Measurements from ENCODE around the gene KCNK1.
A peak's percentile ranks its signal among the peaks of the same experiment; 100 is the strongest.
"Not testable (repeated sequence)": the region's sequence is repeated elsewhere in the genome, so short reads cannot be mapped to it uniquely, and the experiment has no call there.

Gene KCNK1

GRCh38 chr1:233615571-233615970 is 1.7 kb downstream of the KCNK1 start:
- Histone ChIP-seq H3K9ac (ENCODE audit: low read length) (peak overlapping the region; percentile 41), H3K23ac (ENCODE audit: low read length) (no peak overlapping the region), H3K14ac (ENCODE audit: low read length) (peak overlapping the region; percentile 14), H2BK12ac (ENCODE audit: low read length) (no peak overlapping the region), H4K12ac (ENCODE audit: low read depth, low read length) (no peak overlapping the region), H2BK5ac (ENCODE audit: low read depth, low read length, poor library complexity) (peak overlapping the region; percentile 65), H3K4me1 (ENCODE audit: control insufficient read depth in 1 of 2, insufficient read depth in 2 of 2, low read length in 2 of 2) (peaks cover 8 to 11% of the 10 kb centered on the region in 2 experiments), H3K4ac (ENCODE audit: low read depth, low read length) (peak overlapping the region; percentile 82), H3K27me3 (ENCODE audit: insufficient read depth, low read length) (no peaks in the 10 kb centered on the region), H2AFZ (ENCODE audit: insufficient read depth, low read length, poor library complexity) (no peak overlapping the region), H3K79me2 (ENCODE audit: control insufficient read depth, insufficient read depth, low read length, poor library complexity) (peaks cover 12% of the 10 kb centered on the region), H3K18ac (ENCODE audit: low read length) (peak overlapping the region; percentile 85), H4K91ac (ENCODE audit: low read depth, low read length) (peak overlapping the region; percentile 77), H4K8ac (ENCODE audit: low read depth, low read length) (peak overlapping the region; percentile 61), H2BK120ac (ENCODE audit: insufficient read depth, low read length, poor library complexity) (no peak overlapping the region), H3K27ac (ENCODE audit: low read depth, low read length) (no peak overlapping the region), H3K4me2 (ENCODE audit: low read length) (peak overlapping the region; percentile 78), H2AK5ac (ENCODE audit: low read length) (no peak overlapping the region), H3K36me3 (ENCODE audit: control insufficient read depth in 1 of 2, insufficient read depth in 2 of 2, low read length in 2 of 2) (peaks cover 5% of the 10 kb centered on the region in 2 experiments), H3K79me1 (ENCODE audit: low read length) (peaks cover 20% of the 10 kb centered on the region), H3K9me3 (ENCODE audit: insufficient read depth, low read depth, low read length) (no peaks in the 10 kb centered on the region), H3K4me3 (ENCODE audit: low read depth, low read length) (peak overlapping the region; percentile 82)
- no CpG with 5 or more reads among the region's 3 CpGs for WGBS (ENCODE audit: extremely low coverage, insufficient coverage, insufficient read length)
- peak in 1 of 2 donors; percentile 14 for DNase-seq

GRCh38 chr1:233617025-233617424 is 3.1 kb downstream of the KCNK1 start:
- Histone ChIP-seq H3K4me3 (ENCODE audit: low read depth, low read length) (no peak overlapping the region), H2BK120ac (ENCODE audit: insufficient read depth, low read length, poor library complexity) (no peak overlapping the region), H3K4ac (ENCODE audit: low read depth, low read length) (no peak overlapping the region), H3K36me3 (ENCODE audit: control insufficient read depth in 1 of 2, insufficient read depth in 2 of 2, low read length in 2 of 2) (peaks cover 5% of the 10 kb centered on the region in 2 experiments), H3K9me3 (ENCODE audit: insufficient read depth, low read depth, low read length) (no peaks in the 10 kb centered on the region), H4K91ac (ENCODE audit: low read depth, low read length) (no peak overlapping the region), H3K14ac (ENCODE audit: low read length) (no peak overlapping the region), H3K27me3 (ENCODE audit: insufficient read depth, low read length) (no peaks in the 10 kb centered on the region), H3K9ac (ENCODE audit: low read length) (no peak overlapping the region), H2AFZ (ENCODE audit: insufficient read depth, low read length, poor library complexity) (no peak overlapping the region), H2AK5ac (ENCODE audit: low read length) (no peak overlapping the region), H3K18ac (ENCODE audit: low read length) (no peak overlapping the region), H4K12ac (ENCODE audit: low read depth, low read length) (no peak overlapping the region), H2BK5ac (ENCODE audit: low read depth, low read length, poor library complexity) (no peak overlapping the region), H3K79me1 (ENCODE audit: low read length) (peaks cover 18% of the 10 kb centered on the region), H4K8ac (ENCODE audit: low read depth, low read length) (no peak overlapping the region), H3K4me2 (ENCODE audit: low read length) (no peak overlapping the region), H3K4me1 (ENCODE audit: control insufficient read depth in 1 of 2, insufficient read depth in 2 of 2, low read length in 2 of 2) (peaks cover 5 to 10% of the 10 kb centered on the region in 2 experiments), H2BK12ac (ENCODE audit: low read length) (no peak overlapping the region), H3K79me2 (ENCODE audit: control insufficient read depth, insufficient read depth, low read length, poor library complexity) (peaks cover 12% of the 10 kb centered on the region), H3K27ac (ENCODE audit: low read depth, low read length) (no peak overlapping the region), H3K23ac (ENCODE audit: low read length) (no peak overlapping the region)
- no CpG with 5 or more reads among the region's 1 CpG for WGBS (ENCODE audit: extremely low coverage, insufficient coverage, insufficient read length)
- DNase-seq, result no peak

GRCh38 chr1:233619414-233619813 is 5.5 kb downstream of the KCNK1 start:
- no CpG with 5 or more reads among the region's 7 CpGs for WGBS (ENCODE audit: extremely low coverage, insufficient coverage, insufficient read length)

GRCh38 chr1:233620065-233620464 is 6.2 kb downstream of the KCNK1 start:
- H3K9me3 ChIP-seq (ENCODE audit: insufficient read depth, low read depth, low read length), result no peaks in the 10 kb centered on the region
- H3K36me3 ChIP-seq (ENCODE audit: control insufficient read depth in 1 of 2, insufficient read depth in 2 of 2, low read length in 2 of 2), result peaks cover 8% of the 10 kb centered on the region in 2 experiments
- no peak overlapping the region for H3K14ac ChIP-seq (ENCODE audit: low read length)
- H3K4me3 ChIP-seq (ENCODE audit: low read depth, low read length), result no peak overlapping the region
- no peak overlapping the region for H2BK5ac ChIP-seq (ENCODE audit: low read depth, low read length, poor library complexity)
- no peak overlapping the region for H2AK5ac ChIP-seq (ENCODE audit: low read length)
- H3K27me3 ChIP-seq (ENCODE audit: insufficient read depth, low read length), result no peaks in the 10 kb centered on the region
- H4K91ac ChIP-seq (ENCODE audit: low read depth, low read length), result no peak overlapping the region
- no peak overlapping the region for H3K27ac ChIP-seq (ENCODE audit: low read depth, low read length)
- H3K9ac ChIP-seq (ENCODE audit: low read length), result no peak overlapping the region
- no peak overlapping the region for H4K8ac ChIP-seq (ENCODE audit: low read depth, low read length)
- peaks cover 4 to 5% of the 10 kb centered on the region in 2 experiments for H3K4me1 ChIP-seq (ENCODE audit: control insufficient read depth in 1 of 2, insufficient read depth in 2 of 2, low read length in 2 of 2)
- no peak overlapping the region for H2BK120ac ChIP-seq (ENCODE audit: insufficient read depth, low read length, poor library complexity)
- no peak overlapping the region for H2BK12ac ChIP-seq (ENCODE audit: low read length)
- no peak overlapping the region for H3K4ac ChIP-seq (ENCODE audit: low read depth, low read length)
- DNase-seq, result no peak
- no peak overlapping the region for H4K12ac ChIP-seq (ENCODE audit: low read depth, low read length)
- H3K18ac ChIP-seq (ENCODE audit: low read length), result no peak overlapping the region
- H3K79me2 ChIP-seq (ENCODE audit: control insufficient read depth, insufficient read depth, low read length, poor library complexity), result peaks cover 4% of the 10 kb centered on the region
- H3K4me2 ChIP-seq (ENCODE audit: low read length), result no peak overlapping the region
- H2AFZ ChIP-seq (ENCODE audit: insufficient read depth, low read length, poor library complexity), result no peak overlapping the region
- no CpG with 5 or more reads among the region's 2 CpGs for WGBS (ENCODE audit: extremely low coverage, insufficient coverage, insufficient read length)
- H3K79me1 ChIP-seq (ENCODE audit: low read length), result peaks cover 4% of the 10 kb centered on the region
- no peak overlapping the region for H3K23ac ChIP-seq (ENCODE audit: low read length)

More at GRCh38 chr1:233619414-233619813, 5.5 kb downstream of the KCNK1 start:
- not testable (repeated sequence) for H3K79me1 ChIP-seq (ENCODE audit: low read length); H4K12ac ChIP-seq (ENCODE audit: low read depth, low read length); H2BK12ac ChIP-seq (ENCODE audit: low read length); H3K4ac ChIP-seq (ENCODE audit: low read depth, low read length); H2BK5ac ChIP-seq (ENCODE audit: low read depth, low read length, poor library complexity); H3K4me3 ChIP-seq (ENCODE audit: low read depth, low read length); H3K14ac ChIP-seq (ENCODE audit: low read length); H3K79me2 ChIP-seq (ENCODE audit: control insufficient read depth, insufficient read depth, low read length, poor library complexity); H3K9me3 ChIP-seq (ENCODE audit: insufficient read depth, low read depth, low read length); H3K9ac ChIP-seq (ENCODE audit: low read length); H2AK5ac ChIP-seq (ENCODE audit: low read length); H2BK120ac ChIP-seq (ENCODE audit: insufficient read depth, low read length, poor library complexity); H4K91ac ChIP-seq (ENCODE audit: low read depth, low read length); H2AFZ ChIP-seq (ENCODE audit: insufficient read depth, low read length, poor library complexity); H3K27me3 ChIP-seq (ENCODE audit: insufficient read depth, low read length); H4K8ac ChIP-seq (ENCODE audit: low read depth, low read length); H3K27ac ChIP-seq (ENCODE audit: low read depth, low read length); H3K18ac ChIP-seq (ENCODE audit: low read length); H3K36me3 ChIP-seq (ENCODE audit: control insufficient read depth in 1 of 2, insufficient read depth in 2 of 2, low read length in 2 of 2); H3K4me1 ChIP-seq (ENCODE audit: control insufficient read depth in 1 of 2, insufficient read depth in 2 of 2, low read length in 2 of 2); H3K23ac ChIP-seq (ENCODE audit: low read length); DNase-seq; H3K4me2 ChIP-seq (ENCODE audit: low read length)
